Camera-type eye (tissue), 1 donor: ENCODE results near the gene ZNF772. TPM values are rescaled to one million over a fixed set of nuclear protein-coding genes. Genes with fewer than 3 reads are reported as not detected.

Experiments used
- total RNA-seq: library from RNA; depleted of rRNA; stranded (reverse); fragments of >200 nt; gene quantifications from one replicate; pipeline ENCODE4 v1.2.3, GENCODE V29; 2014

Gene ZNF772
- total RNA-seq, result 78.2 TPM

DNA sequence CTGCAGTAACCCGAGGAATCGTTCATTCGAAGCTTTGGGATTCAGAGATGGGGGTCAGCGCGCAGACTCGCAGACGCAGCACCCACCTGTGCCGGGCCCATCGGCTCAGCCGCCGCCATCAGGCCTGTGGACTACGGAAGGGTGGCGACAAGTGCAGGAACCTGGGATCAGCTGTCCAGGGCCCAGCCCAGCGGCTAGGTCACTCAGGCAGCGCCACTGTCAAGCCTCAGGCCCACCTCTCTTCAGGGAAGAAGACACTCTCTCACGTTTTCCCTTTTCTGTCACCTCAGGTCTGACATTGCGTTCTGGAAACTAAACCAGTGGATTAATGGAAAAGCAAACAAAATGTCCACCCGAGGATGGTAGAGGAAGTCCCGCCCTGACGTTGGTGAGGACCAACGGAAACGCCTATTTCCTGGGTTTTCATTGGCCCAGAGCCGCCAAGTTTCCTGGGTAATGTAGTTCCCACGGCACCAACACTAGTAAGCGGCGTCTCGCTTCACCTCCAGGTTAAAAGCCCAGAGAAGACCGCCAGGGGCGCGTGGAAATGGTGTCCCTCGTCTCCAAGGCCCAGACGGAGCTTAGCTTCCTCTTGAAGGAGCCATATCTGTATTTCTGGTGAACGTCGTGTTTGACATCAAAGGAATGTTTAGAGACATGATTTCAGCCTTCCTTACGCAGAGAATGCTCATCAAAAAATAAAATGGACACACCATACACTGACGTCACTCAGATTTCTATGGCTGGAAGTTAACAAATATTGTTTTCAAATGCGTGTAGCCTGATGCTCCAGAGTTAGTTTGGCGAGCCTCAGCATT lies at the start of gene ZNF772:
Gene ZNF772, minus strand, starts transcription at position 376 of the 818 bp plus-strand sequence. Its CDS starts 257 bp downstream, at position 119.

GRCh38 chr19:57499680-57500395 lies 22.5 kb upstream of the ZNF772 start, which contains the start of gene ZNF773:
Gene ZNF773, plus strand, starts transcription at chr19:57499938. Its CDS starts 143 bp downstream, at chr19:57500081.

GRCh38 chr19:57487477-57488298 lies 10.3 kb upstream of the ZNF772 start, which contains the start of gene ZNF419:
Gene ZNF419, plus strand, starts transcription at chr19:57487750. Its CDS starts 201 bp downstream, at chr19:57487951.

DNA sequence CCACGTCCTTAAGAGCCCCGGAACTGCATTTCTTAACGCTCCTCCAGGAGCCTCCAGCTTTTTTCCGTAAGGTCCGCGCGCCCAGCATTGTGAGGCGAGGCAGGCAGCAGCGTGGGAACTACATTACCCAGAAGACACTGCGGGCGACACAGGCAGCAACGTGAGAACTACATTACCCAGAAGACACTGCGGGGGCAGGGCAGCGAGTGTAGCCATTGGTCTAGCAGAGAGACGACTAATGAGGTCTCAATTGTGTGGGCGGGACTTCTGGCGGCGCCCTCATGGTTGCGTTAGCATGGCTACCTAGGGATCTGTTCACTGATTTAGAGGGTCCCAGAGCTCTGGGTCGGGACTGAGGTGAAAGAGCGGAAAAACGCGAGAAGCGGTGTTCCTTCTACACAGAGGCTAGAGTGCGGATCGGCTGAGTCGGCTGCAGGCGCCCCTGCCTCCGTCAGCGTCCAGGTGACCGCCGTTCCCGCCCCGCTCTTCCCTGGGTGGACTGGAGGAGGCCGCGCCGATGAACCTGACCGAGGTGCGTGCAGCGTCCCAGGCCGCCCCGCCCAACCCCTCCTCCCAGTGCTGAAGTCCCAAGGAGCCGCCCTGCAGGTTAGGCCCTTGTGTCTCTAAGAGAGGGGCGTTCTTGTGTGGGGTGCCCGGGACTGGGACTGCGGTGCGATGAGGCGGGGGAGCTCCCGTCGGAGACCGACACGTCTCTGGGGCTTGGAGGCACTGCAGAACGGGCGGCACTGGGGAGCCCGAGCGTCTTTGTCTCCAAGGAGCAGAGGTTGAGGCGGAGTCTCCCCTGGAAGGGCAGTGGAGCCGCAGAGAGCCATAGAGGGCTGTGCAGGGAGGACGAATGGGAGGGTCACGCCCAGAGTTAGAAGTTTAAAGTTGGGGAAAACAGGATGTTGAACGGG lies 42.0 kb downstream of the ZNF772 start, which contains the start of gene ZNF749:
Gene ZNF749, plus strand, starts transcription at position 264 of the 917 bp plus-strand sequence. Its CDS starts 254 bp downstream, at position 518.

Other genes starting within 250 kb of the ZNF772 start
- 1.2 TPM for gene AURKC, start 246.5 kb downstream of the ZNF772 start, total RNA-seq
- 43.4 TPM for gene ZNF805, start 236.9 kb downstream of the ZNF772 start, total RNA-seq
- gene ZNF460, start 197.1 kb downstream of the ZNF772 start, total RNA-seq, result 164 TPM
- 37.8 TPM for gene ZNF543, start 157.1 kb downstream of the ZNF772 start, total RNA-seq
- 18.3 TPM for gene ZNF304, start 126.3 kb downstream of the ZNF772 start, total RNA-seq
- gene TRAPPC2B, start 114.0 kb downstream of the ZNF772 start, total RNA-seq, result 25.2 TPM
- 3.4 TPM for gene ZNF547, start 114.0 kb downstream of the ZNF772 start, total RNA-seq
- gene ZNF548, start 87.7 kb downstream of the ZNF772 start, total RNA-seq, result 62.6 TPM
- gene ZNF17, start 66.4 kb downstream of the ZNF772 start, total RNA-seq, result 33.2 TPM
- 35.1 TPM for gene ZNF749, start 42.2 kb downstream of the ZNF772 start, total RNA-seq
- gene VN1R1, start 20.4 kb downstream of the ZNF772 start, total RNA-seq, result 4.6 TPM
- gene ZNF419, start 10.2 kb upstream of the ZNF772 start, total RNA-seq, result 25.7 TPM
- gene ZNF773, start 22.4 kb upstream of the ZNF772 start, total RNA-seq, result 35.6 TPM
- 20.1 TPM for gene ZNF549, start 49.8 kb upstream of the ZNF772 start, total RNA-seq
- gene ZNF550, start 82.3 kb upstream of the ZNF772 start, total RNA-seq, result 23.3 TPM
- 10.8 TPM for gene ZNF416, start 101.3 kb upstream of the ZNF772 start, total RNA-seq
- gene ZIK1, start 106.6 kb upstream of the ZNF772 start, total RNA-seq, result 28.7 TPM
- gene ZNF530, start 122.3 kb upstream of the ZNF772 start, total RNA-seq, result 7.1 TPM
- 65.3 TPM for gene ZNF134, start 136.7 kb upstream of the ZNF772 start, total RNA-seq
- 40.5 TPM for gene ZNF211, start 155.6 kb upstream of the ZNF772 start, total RNA-seq
- gene ZSCAN4, start 191.4 kb upstream of the ZNF772 start, total RNA-seq, result not detected
- 23.9 TPM for gene ZNF551, start 204.4 kb upstream of the ZNF772 start, total RNA-seq
- gene ZNF154, start 231.6 kb upstream of the ZNF772 start, total RNA-seq, result 33.0 TPM